Peyer's patch (tissue), 4 donors: ENCODE data around the gene CLCA1. TPM values are rescaled to one million over a fixed set of nuclear protein-coding genes. Genes with fewer than 3 reads are reported as not detected.
A peak's percentile ranks its signal among the peaks of the same experiment; 100 is the strongest.

ENCODE experiments used
- DNase-seq, 3 donors: peaks; one replicate each; pipeline ENCODE4 v3.0.0-alpha.2; 2017 to 2019
- H3K27ac ChIP-seq, 4 donors: fragments of 200-600 bp; sonication (generic); one replicate each; pipeline ENCODE4 v1.5.1; 2016 to 2019
- H3K27me3 ChIP-seq, 2 donors: fragments of 200-600 bp; sonication (generic); one replicate each; pipeline ENCODE4 v1.5.1; 2019
- H3K36me3 ChIP-seq, 3 donors: fragments of 200-600 bp; sonication (generic); one replicate each; pipeline ENCODE4 v1.5.1; 2016 to 2019
- H3K4me1 ChIP-seq, 4 donors: fragments of 200-600 bp; sonication (generic); one replicate each; pipeline ENCODE4 v1.5.1; 2016 to 2019
- H3K4me3 ChIP-seq, 4 donors: fragments of 200-600 bp; sonication (generic); 1 replicate in 3 of 4; 2 replicates in 1 of 4; pipeline ENCODE4 v1.5.1; 2016 to 2019; ENCODE audit warnings: mild to moderate bottlenecking in 1 of 4
- H3K9me3 ChIP-seq, 4 donors: fragments of 200-600 bp; sonication (generic); one replicate each; pipeline ENCODE4 v1.5.1; 2016 to 2019; ENCODE audit warnings: mild to moderate bottlenecking in 1 of 4
- POLR2A ChIP-seq, 2 donors: fragments of 450-650 bp; IDR thresholded peaks; one replicate each; pipeline ENCODE4 v1.5.1; 2017; ENCODE audit warnings: antibody characterized with exemption in 2 of 2, mild to moderate bottlenecking in 2 of 2, moderate library complexity in 2 of 2
- total RNA-seq, 4 donors: library from RNA; depleted of rRNA; stranded (reverse); fragments of >200 nt; gene quantifications; one replicate each; pipeline ENCODE4 v1.1.0, GENCODE V29; 2016
- TF ChIP-seq, protein P1 (sequence below), 6 experiments: fragments of 450-650 bp in 4 of 6; fragments of 200-600 bp in 2 of 6; sonication (generic) in 1 of 6; IDR thresholded peaks; one replicate each; pipeline ENCODE4 v1.5.1; 2017 to 2019; ENCODE audit warnings: antibody characterized with exemption in 6 of 6, mild to moderate bottlenecking in 3 of 6, moderate library complexity in 1 of 6

CLCA1 gene
- total RNA-seq, 4 donors from 2014 or later: 87.5 to 841 (median 195) TPM

DNA sequence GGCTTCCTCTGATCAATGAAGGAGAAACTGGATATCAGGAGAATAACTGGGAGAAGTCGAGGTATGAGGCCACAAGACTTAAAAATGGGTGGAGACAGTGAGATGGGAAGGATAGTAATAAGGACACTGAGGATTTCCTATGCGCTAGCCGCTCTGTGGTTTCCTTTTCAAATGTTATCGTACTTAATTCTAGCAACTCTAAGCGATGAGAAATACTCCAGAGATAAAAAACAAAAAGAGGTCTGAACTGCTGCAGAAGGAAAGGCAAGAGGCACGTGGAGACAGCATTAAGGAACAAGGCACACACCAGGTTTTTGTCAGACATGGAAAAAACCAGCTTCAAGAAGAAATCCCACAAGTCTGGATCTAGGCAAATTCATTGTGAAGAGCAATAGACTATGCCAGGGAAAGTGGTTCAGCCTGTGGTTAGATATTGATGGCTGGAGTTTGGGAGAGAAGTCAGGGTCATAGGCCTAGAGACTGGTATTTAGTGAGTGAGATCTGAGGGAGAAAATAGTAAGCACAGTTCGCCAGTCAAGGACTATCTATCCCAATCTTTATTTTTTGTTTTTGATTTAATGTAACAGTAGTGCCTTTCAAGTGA is 39.5 kb upstream of the CLCA1 start:
- H3K4me3 ChIP-seq: no peak overlapping the region
- H3K27me3 ChIP-seq: no peaks in the 10 kb centered on the region
- no peak for DNase-seq
- peaks cover 0 to 7% (median 0%) of the 10 kb centered on the region in 4 donors for H3K4me1 ChIP-seq
- H3K36me3 ChIP-seq: no peaks in the 10 kb centered on the region
- peak overlapping the region in 2 of 4 donors; percentile 24 to 30 for H3K27ac ChIP-seq
- no peaks in the 10 kb centered on the region for H3K9me3 ChIP-seq
- TF ChIP-seq POLR2A (IDR thresholded peaks at IDR 0.05): no peak
- TF ChIP-seq, protein P1, sequence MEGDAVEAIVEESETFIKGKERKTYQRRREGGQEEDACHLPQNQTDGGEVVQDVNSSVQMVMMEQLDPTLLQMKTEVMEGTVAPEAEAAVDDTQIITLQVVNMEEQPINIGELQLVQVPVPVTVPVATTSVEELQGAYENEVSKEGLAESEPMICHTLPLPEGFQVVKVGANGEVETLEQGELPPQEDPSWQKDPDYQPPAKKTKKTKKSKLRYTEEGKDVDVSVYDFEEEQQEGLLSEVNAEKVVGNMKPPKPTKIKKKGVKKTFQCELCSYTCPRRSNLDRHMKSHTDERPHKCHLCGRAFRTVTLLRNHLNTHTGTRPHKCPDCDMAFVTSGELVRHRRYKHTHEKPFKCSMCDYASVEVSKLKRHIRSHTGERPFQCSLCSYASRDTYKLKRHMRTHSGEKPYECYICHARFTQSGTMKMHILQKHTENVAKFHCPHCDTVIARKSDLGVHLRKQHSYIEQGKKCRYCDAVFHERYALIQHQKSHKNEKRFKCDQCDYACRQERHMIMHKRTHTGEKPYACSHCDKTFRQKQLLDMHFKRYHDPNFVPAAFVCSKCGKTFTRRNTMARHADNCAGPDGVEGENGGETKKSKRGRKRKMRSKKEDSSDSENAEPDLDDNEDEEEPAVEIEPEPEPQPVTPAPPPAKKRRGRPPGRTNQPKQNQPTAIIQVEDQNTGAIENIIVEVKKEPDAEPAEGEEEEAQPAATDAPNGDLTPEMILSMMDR (IDR thresholded peaks at IDR 0.05): no peak

DNA sequence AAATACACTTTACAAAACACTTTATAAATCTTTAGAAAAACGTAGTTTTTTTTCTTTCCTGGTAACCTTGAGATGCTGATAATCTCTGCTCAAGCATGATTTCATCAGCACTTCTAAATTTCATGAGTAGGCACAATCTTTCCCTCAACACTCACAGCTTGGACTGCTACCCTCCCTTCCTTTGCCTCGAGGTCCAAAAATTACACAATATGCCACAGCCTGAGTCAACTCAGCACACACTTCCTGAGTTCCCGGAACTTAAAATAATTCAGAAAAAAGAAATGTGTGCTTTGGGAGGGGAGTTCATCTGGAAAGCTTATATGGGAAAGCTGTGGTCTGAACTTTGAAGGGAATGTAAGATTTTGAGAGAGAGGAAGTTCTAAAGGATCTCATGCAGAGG is 38.9 kb upstream of the CLCA1 start:
- peaks cover 0 to 7% (median 0%) of the 10 kb centered on the region in 4 donors for H3K4me1 ChIP-seq
- TF ChIP-seq POLR2A (IDR thresholded peaks at IDR 0.05): no peak
- TF ChIP-seq, protein P1 (IDR thresholded peaks at IDR 0.05): no peak
- no peak for DNase-seq
- H3K9me3 ChIP-seq: no peaks in the 10 kb centered on the region
- no peak overlapping the region for H3K4me3 ChIP-seq
- H3K27me3 ChIP-seq: no peaks in the 10 kb centered on the region
- no peaks in the 10 kb centered on the region for H3K36me3 ChIP-seq
- H3K27ac ChIP-seq: peak overlapping the region in 3 of 4 donors; percentile 2 to 58 (median 30)

DNA sequence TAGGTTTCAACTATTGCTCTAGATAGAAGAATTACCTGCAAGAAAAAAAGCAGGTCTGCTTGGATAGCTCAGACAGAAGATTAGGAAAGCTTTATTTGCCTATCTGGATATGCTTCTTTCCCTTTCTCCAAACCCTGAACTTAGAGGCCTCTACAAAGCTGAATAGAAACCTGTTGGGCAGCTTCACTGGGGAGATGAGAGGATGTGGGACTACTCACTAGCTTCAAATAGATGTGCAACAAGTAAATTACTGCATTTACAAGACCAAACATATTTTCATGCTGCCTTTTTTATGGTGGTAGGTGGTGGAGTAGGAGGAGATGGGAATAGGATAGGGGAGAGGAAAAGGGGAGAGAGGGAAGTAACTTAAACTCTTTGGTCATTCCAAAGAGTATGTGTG is 38.4 kb upstream of the CLCA1 start:
- TF ChIP-seq, protein P1 (IDR thresholded peaks at IDR 0.05): no peak
- TF ChIP-seq POLR2A (IDR thresholded peaks at IDR 0.05): no peak
- H3K4me3 ChIP-seq: no peak overlapping the region

DNA sequence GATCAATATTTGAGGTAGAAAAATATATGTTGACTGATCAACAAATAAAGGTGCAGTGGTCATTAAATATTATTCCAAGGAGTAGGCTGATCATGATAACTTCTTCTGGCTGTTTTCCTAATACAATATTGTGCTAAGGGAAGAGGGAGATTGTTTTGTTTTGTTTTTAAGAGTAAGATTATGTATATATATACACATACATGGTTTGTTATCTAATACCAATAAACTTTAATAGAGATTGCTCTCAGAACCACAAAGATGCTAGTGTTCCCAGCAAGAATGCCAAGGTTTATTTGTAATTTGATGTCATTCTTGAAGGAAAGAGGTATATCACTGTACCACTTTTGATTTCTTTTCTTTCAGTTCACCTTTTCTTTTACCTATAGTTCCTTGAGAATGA is 34.7 kb upstream of the CLCA1 start:
- Histone ChIP-seq H3K27ac (no peak overlapping the region), H3K27me3 (no peaks in the 10 kb centered on the region), H3K4me3 (no peak overlapping the region), H3K4me1 (peaks cover 0 to 7% (median 0%) of the 10 kb centered on the region in 4 donors), H3K9me3 (no peaks in the 10 kb centered on the region), H3K36me3 (no peaks in the 10 kb centered on the region)
- no peak for TF ChIP-seq POLR2A (IDR thresholded peaks at IDR 0.05)
- TF ChIP-seq, protein P1 (IDR thresholded peaks at IDR 0.05): no peak
- no peak for DNase-seq

More for the DNA sequence above, 38.4 kb upstream of the CLCA1 start:
- Histone ChIP-seq H3K27ac (peak overlapping the region in 3 of 4 donors; percentile 2 to 58 (median 30)), H3K9me3 (no peaks in the 10 kb centered on the region), H3K4me1 (peaks cover 0 to 7% (median 0%) of the 10 kb centered on the region in 4 donors), H3K36me3 (no peaks in the 10 kb centered on the region), H3K27me3 (no peaks in the 10 kb centered on the region)
- no peak for DNase-seq

DNA sequence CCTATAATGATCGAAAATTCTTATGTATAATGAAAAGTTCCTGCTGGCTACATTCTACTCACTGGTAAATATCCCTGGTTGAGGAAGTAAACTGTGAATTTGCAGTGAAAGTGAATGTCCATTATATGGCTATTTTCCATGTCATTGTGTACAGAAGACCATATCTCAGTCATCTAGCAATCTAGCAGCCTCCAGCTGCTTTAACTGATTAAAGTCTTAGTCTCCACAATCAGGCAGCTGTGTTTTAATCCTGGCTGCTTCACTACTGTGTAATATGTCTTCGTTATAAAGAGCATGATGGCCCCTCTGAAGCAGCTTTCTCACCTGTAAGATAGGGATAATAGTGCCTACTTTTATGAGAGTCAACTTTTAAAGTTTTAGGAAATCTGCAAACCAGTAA is 33.4 kb upstream of the CLCA1 start:
- H3K27ac ChIP-seq: no peak overlapping the region
- H3K9me3 ChIP-seq: no peaks in the 10 kb centered on the region
- no peaks in the 10 kb centered on the region for H3K36me3 ChIP-seq
- H3K4me3 ChIP-seq: no peak overlapping the region
- no peak for DNase-seq
- H3K4me1 ChIP-seq: peaks cover 0 to 2% (median 0%) of the 10 kb centered on the region in 4 donors
- TF ChIP-seq, protein P1 (IDR thresholded peaks at IDR 0.05): no peak
- TF ChIP-seq POLR2A (IDR thresholded peaks at IDR 0.05): no peak
- H3K27me3 ChIP-seq: no peaks in the 10 kb centered on the region
